Glutamatergic neuron (in vitro differentiated cells): ENCODE data around the gene PSORS1C2. TPM values are rescaled to one million over a fixed set of nuclear protein-coding genes. Genes with fewer than 3 reads are reported as not detected.

Source experiments
- DNase-seq: peaks from one replicate; pipeline ENCODE4 v3.0.0; 2022
- H3K27ac Mint-ChIP-seq: one replicate; pipeline ENCODE4 v1.8.0; 2020; ENCODE audit warnings: mild to moderate bottlenecking, mixed read lengths, inconsistent platforms; ENCODE audit not compliant: unreplicated experiment
- H3K27me3 Mint-ChIP-seq: one replicate; pipeline ENCODE4 v1.8.0; 2020; ENCODE audit warnings: mild to moderate bottlenecking, moderate library complexity, mixed read lengths, inconsistent platforms; ENCODE audit not compliant: unreplicated experiment
- H3K36me3 Mint-ChIP-seq: one replicate; pipeline ENCODE4 v1.8.0; 2020; ENCODE audit warnings: mild to moderate bottlenecking, mixed read lengths, inconsistent platforms; ENCODE audit not compliant: unreplicated experiment
- H3K4me1 Mint-ChIP-seq: one replicate; pipeline ENCODE4 v1.8.0; 2020; ENCODE audit warnings: mild to moderate bottlenecking, low read depth, mixed read lengths, inconsistent platforms; ENCODE audit not compliant: unreplicated experiment
- H3K4me3 Mint-ChIP-seq: one replicate; pipeline ENCODE4 v1.8.0; 2020; ENCODE audit warnings: mild to moderate bottlenecking, mixed read lengths, inconsistent platforms; ENCODE audit not compliant: unreplicated experiment
- H3K9me3 Mint-ChIP-seq: one replicate; pipeline ENCODE4 v1.8.0; 2020; ENCODE audit warnings: mild to moderate bottlenecking, moderate library complexity, mixed read lengths, inconsistent platforms; ENCODE audit not compliant: unreplicated experiment
- total RNA-seq: library from RNA; stranded (reverse); fragmentation: NEBNext Ultra II Directional; extraction: Animal tissue kit (Norgen Biotek cat#: 25700); gene quantifications from one replicate; pipeline ENCODE4 v1.2.1, GENCODE V29; 2021; ENCODE audit not compliant: unreplicated experiment
- TF ChIP-seq, protein P1 (sequence below): fragments of 200-600 bp; sonication (generic); IDR thresholded peaks from one replicate; pipeline ENCODE4 v1.5.0; 2021; ENCODE audit not compliant: partially characterized antibody, unreplicated experiment

The PSORS1C2 gene
- total RNA-seq, 1 donor from 2014 or later: 0.49 TPM

DNA sequence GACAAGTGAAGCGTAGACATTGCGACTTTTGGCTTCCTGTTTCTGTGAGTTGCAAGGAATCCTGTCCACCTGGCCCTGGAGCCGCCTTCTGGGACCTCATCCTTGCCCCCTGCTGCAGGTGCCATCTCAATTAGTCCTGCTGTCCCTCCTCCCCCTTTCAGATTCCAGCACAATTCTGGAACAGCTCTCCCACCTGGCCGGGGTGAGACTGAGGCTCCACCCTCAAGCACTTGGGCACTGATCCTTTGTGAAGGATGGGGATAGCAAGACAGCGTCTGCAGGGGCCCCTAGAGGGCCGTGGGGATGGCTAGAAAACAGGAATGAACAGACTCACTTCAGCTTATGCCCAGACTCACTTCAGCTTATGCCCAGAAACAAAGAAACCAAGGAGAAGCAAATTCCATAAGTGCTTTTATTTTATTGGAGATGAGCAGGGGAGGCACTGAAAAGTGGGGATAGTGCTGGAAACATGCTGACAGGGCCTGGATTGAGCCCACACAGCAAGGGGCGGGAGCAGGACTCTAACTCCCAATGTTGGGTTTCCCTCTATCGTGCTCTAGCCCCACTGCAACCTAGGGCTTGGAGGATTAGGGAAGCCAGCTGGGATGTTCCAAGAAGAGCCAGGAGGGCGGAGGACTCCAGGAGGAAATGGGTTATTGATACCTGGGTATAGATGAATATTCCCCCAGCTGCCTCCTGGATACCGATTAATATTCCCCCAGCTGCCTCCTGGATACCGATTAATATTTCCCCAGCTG, 27.9 kb downstream of the PSORS1C2 start:
- no peak overlapping the region for H3K4me3 Mint-ChIP-seq
- no peak for DNase-seq

GRCh38 chr6:31107052-31107451, 31.8 kb downstream of the PSORS1C2 start:
- no peak for DNase-seq
- Mint-ChIP-seq H3K27ac (no peak overlapping the region), H3K27me3 (peaks cover 8% of the 10 kb centered on the region), H3K36me3 (no peaks in the 10 kb centered on the region), H3K9me3 (peaks cover 1% of the 10 kb centered on the region), H3K4me3 (no peak overlapping the region), H3K4me1 (no peaks in the 10 kb centered on the region)
- TF ChIP-seq, protein P1, sequence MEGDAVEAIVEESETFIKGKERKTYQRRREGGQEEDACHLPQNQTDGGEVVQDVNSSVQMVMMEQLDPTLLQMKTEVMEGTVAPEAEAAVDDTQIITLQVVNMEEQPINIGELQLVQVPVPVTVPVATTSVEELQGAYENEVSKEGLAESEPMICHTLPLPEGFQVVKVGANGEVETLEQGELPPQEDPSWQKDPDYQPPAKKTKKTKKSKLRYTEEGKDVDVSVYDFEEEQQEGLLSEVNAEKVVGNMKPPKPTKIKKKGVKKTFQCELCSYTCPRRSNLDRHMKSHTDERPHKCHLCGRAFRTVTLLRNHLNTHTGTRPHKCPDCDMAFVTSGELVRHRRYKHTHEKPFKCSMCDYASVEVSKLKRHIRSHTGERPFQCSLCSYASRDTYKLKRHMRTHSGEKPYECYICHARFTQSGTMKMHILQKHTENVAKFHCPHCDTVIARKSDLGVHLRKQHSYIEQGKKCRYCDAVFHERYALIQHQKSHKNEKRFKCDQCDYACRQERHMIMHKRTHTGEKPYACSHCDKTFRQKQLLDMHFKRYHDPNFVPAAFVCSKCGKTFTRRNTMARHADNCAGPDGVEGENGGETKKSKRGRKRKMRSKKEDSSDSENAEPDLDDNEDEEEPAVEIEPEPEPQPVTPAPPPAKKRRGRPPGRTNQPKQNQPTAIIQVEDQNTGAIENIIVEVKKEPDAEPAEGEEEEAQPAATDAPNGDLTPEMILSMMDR: no peak

More for the DNA sequence above, 27.9 kb downstream of the PSORS1C2 start:
- no peaks in the 10 kb centered on the region for H3K4me1 Mint-ChIP-seq
- TF ChIP-seq, protein P1: no peak
- H3K27ac Mint-ChIP-seq: no peak overlapping the region
- H3K27me3 Mint-ChIP-seq: peaks cover 12% of the 10 kb centered on the region
- H3K36me3 Mint-ChIP-seq: no peaks in the 10 kb centered on the region
- no peaks in the 10 kb centered on the region for H3K9me3 Mint-ChIP-seq

- Mint-ChIP-seq H3K36me3 (no peaks in the 10 kb centered on the region), H3K27ac (no peak overlapping the region), H3K9me3 (peaks cover 1% of the 10 kb centered on the region), H3K27me3 (peaks cover 4% of the 10 kb centered on the region), H3K4me1 (no peaks in the 10 kb centered on the region), H3K4me3 (no peak overlapping the region)
- no peak for DNase-seq
- TF ChIP-seq, protein P1: no peak
These were observed 35.7 kb downstream of the PSORS1C2 start for GRCh38 chr6:31103136-31103535.

- no peak for DNase-seq
- Mint-ChIP-seq H3K27ac (no peak overlapping the region), H3K4me3 (no peak overlapping the region), H3K9me3 (peaks cover 1% of the 10 kb centered on the region), H3K27me3 (peaks cover 4% of the 10 kb centered on the region), H3K4me1 (no peaks in the 10 kb centered on the region), H3K36me3 (no peaks in the 10 kb centered on the region)
- TF ChIP-seq, protein P1: no peak
These were observed 40.4 kb downstream of the PSORS1C2 start for GRCh38 chr6:31098449-31098938.

GRCh38 chr6:31096656-31097055, 42.2 kb downstream of the PSORS1C2 start:
- Mint-ChIP-seq H3K36me3 (no peaks in the 10 kb centered on the region), H3K9me3 (no peaks in the 10 kb centered on the region), H3K4me1 (no peaks in the 10 kb centered on the region), H3K4me3 (no peak overlapping the region), H3K27ac (no peak overlapping the region), H3K27me3 (peaks cover 6% of the 10 kb centered on the region)
- no peak for DNase-seq
- TF ChIP-seq, protein P1: no peak
